RWPE2 (cell line): ENCODE data around the gene MCU.

Source experiments
- ATAC-seq: fragments of 200-7000 bp; cut with Tn5 transposase; 3 replicates; pipeline ENCODE4 v1.9.1; 2021; ENCODE audit warnings: low read depth
- DNase-seq: peaks from one replicate; pipeline ENCODE4 v3.0.0-alpha.2; 2020; ENCODE audit warnings: low spot score
- H3K27ac ChIP-seq: fragments of 450-650 bp; 2 replicates; pipeline ENCODE4 v1.5.1; 2017; ENCODE audit warnings: mild to moderate bottlenecking; ENCODE audit not compliant: poor library complexity, severe bottlenecking
- H3K27me3 ChIP-seq: fragments of 250-450 bp; sonication (Bioruptor Pico); 2 replicates; pipeline ENCODE4 v1.5.1; 2021; ENCODE audit warnings: mild to moderate bottlenecking, moderate library complexity; ENCODE audit not compliant: insufficient read depth, poor library complexity, severe bottlenecking
- H3K36me3 ChIP-seq: fragments of 250-450 bp; sonication (Bioruptor Pico); 2 replicates; pipeline ENCODE4 v1.5.1; 2020; ENCODE audit warnings: low read depth, mild to moderate bottlenecking, moderate library complexity
- H3K4me1 ChIP-seq: fragments of 250-450 bp; sonication (Bioruptor Pico); 2 replicates; pipeline ENCODE4 v1.5.1; 2021; ENCODE audit warnings: mild to moderate bottlenecking, moderate library complexity; ENCODE audit not compliant: insufficient read depth, poor library complexity, severe bottlenecking
- H3K4me3 ChIP-seq: fragments of 250-450 bp; sonication (Bioruptor Pico); 2 replicates; pipeline ENCODE4 v1.5.1; 2021; ENCODE audit warnings: mild to moderate bottlenecking, moderate library complexity; ENCODE audit not compliant: severe bottlenecking
- H3K9me3 ChIP-seq: fragments of 250-450 bp; sonication (Bioruptor Pico); 2 replicates; pipeline ENCODE4 v1.5.1; 2021; ENCODE audit warnings: mild to moderate bottlenecking, moderate library complexity; ENCODE audit not compliant: severe bottlenecking
- CTCF ChIP-seq: fragments of 450-650 bp; IDR thresholded peaks from one replicate; pipeline ENCODE4 v1.5.1; 2017; ENCODE audit warnings: mild to moderate bottlenecking, moderate library complexity; ENCODE audit not compliant: poor library complexity, severe bottlenecking

Gene MCU

GRCh38 chr10:72842164-72842563 is 150.2 kb downstream of the MCU start:
- Histone ChIP-seq H3K36me3 (no peaks in the 10 kb centered on the region), H3K4me3 (no peak overlapping the region), H3K27ac (no peak overlapping the region), H3K27me3 (no peaks in the 10 kb centered on the region), H3K9me3 (no peaks in the 10 kb centered on the region), H3K4me1 (peaks cover 23% of the 10 kb centered on the region)
- DNase-seq = no peak
- no peak for ATAC-seq
- no peak for TF ChIP-seq CTCF

GRCh38 chr10:72846238-72846637 is 154.3 kb downstream of the MCU start:
- Histone ChIP-seq H3K9me3 (no peaks in the 10 kb centered on the region), H3K27me3 (no peaks in the 10 kb centered on the region), H3K36me3 (no peaks in the 10 kb centered on the region), H3K27ac (peak overlapping the region; percentile 62), H3K4me3 (no peak overlapping the region), H3K4me1 (peaks cover 25% of the 10 kb centered on the region)
- TF ChIP-seq CTCF = no peak
- DNase-seq = no peak
- peak; percentile 100 for ATAC-seq

GRCh38 chr10:72847681-72848080 is 155.7 kb downstream of the MCU start:
- H3K36me3 ChIP-seq = no peaks in the 10 kb centered on the region

GRCh38 chr10:72850861-72851260 is 158.9 kb downstream of the MCU start:
- no peak overlapping the region for H3K27ac ChIP-seq
- H3K4me3 ChIP-seq = no peak overlapping the region
- H3K36me3 ChIP-seq = no peaks in the 10 kb centered on the region
- ATAC-seq = no peak
- H3K9me3 ChIP-seq = no peaks in the 10 kb centered on the region
- H3K27me3 ChIP-seq = no peaks in the 10 kb centered on the region
- peaks cover 20% of the 10 kb centered on the region for H3K4me1 ChIP-seq
- no peak for TF ChIP-seq CTCF
- no peak for DNase-seq

More at GRCh38 chr10:72847681-72848080, 155.7 kb downstream of the MCU start:
- H3K4me1 ChIP-seq = peaks cover 25% of the 10 kb centered on the region
- no peaks in the 10 kb centered on the region for H3K27me3 ChIP-seq
- H3K9me3 ChIP-seq = no peaks in the 10 kb centered on the region
- ATAC-seq = peak; percentile 30; the same call in 1 of the 3 replicates
- DNase-seq = no peak
- TF ChIP-seq CTCF = no peak
- peak overlapping the region; percentile 62 for H3K27ac ChIP-seq
- H3K4me3 ChIP-seq = no peak overlapping the region

- Histone ChIP-seq H3K4me1 (peaks cover 15% of the 10 kb centered on the region), H3K36me3 (no peaks in the 10 kb centered on the region), H3K9me3 (no peaks in the 10 kb centered on the region), H3K27me3 (no peaks in the 10 kb centered on the region), H3K4me3 (no peak overlapping the region), H3K27ac (no peak overlapping the region)
- DNase-seq (no peak), ATAC-seq (no peak)
- TF ChIP-seq CTCF = no peak
Observed at GRCh38 chr10:72851509-72851908, 159.6 kb downstream of the MCU start.
